22Rv1 (cell line): Measurements from ENCODE around the gene SRP54.

Experiments
- H3K27ac ChIP-seq: fragments of 450-650 bp; 2 replicates; pipeline ENCODE4 v1.5.1; 2017
- CTCF ChIP-seq: fragments of 450-650 bp; IDR thresholded peaks from 2 replicates; pipeline ENCODE4 v1.5.1; 2017; ENCODE audit warnings: mild to moderate bottlenecking
- ZFX ChIP-seq: fragments of 450-650 bp; IDR thresholded peaks from 2 replicates; pipeline ENCODE4 v1.6.1; 2017; ENCODE audit warnings: antibody characterized with exemption, borderline replicate concordance

SRP54 gene

GRCh38 chr14:34999500-34999899, 16.7 kb downstream of the SRP54 start:
- TF ChIP-seq ZFX (no peak), CTCF (no peak)
- H3K27ac ChIP-seq = no peak overlapping the region

GRCh38 chr14:35001621-35002020, 18.8 kb downstream of the SRP54 start:
- TF ChIP-seq ZFX = no peak
- no peak for TF ChIP-seq CTCF
- H3K27ac ChIP-seq = no peak overlapping the region

GRCh38 chr14:35004839-35005238, 22.0 kb downstream of the SRP54 start:
- H3K27ac ChIP-seq = no peak overlapping the region
- TF ChIP-seq CTCF = no peak
- no peak for TF ChIP-seq ZFX

GRCh38 chr14:35016568-35016967, 33.8 kb downstream of the SRP54 start:
- H3K27ac ChIP-seq = no peak overlapping the region
- TF ChIP-seq CTCF = no peak
- TF ChIP-seq ZFX = no peak

GRCh38 chr14:35020713-35021112, 37.9 kb downstream of the SRP54 start:
- no peak for TF ChIP-seq ZFX
- no peak for TF ChIP-seq CTCF
- no peak overlapping the region for H3K27ac ChIP-seq

- TF ChIP-seq CTCF (no peak), ZFX (no peak)
- no peak overlapping the region for H3K27ac ChIP-seq
These were observed 45.6 kb downstream of the SRP54 start for GRCh38 chr14:35028435-35028834.

GRCh38 chr14:35032562-35032961, 49.8 kb downstream of the SRP54 start:
- no peak overlapping the region for H3K27ac ChIP-seq
- TF ChIP-seq ZFX = no peak
- no peak for TF ChIP-seq CTCF
